Activated naive CD4-positive, alpha-beta T cell treated with anti-CD3 and anti-CD28 coated beads, Interleukin-2, amount 50 U/mL, for 72 hours (primary cell): ENCODE data around the gene SLC39A11. TPM values are rescaled to one million over a fixed set of nuclear protein-coding genes. Genes with fewer than 3 reads are reported as not detected.
A peak's percentile ranks its signal among the peaks of the same experiment; 100 is the strongest.
"Not testable (repeated sequence)": the region's sequence is repeated elsewhere in the genome, so short reads cannot be mapped to it uniquely, and the experiment has no call there.

Source experiments
- ATAC-seq, 2 donors: fragments of 150-1000 bp; cut with Tn5 transposase; 2 replicates each; pipeline ENCODE4 v1.10.0; 2021; ENCODE audit warnings: mild to moderate bottlenecking in 2 of 2, moderate library complexity in 2 of 2
- DNase-seq, 2 donors: peaks; one replicate each; pipeline ENCODE4 v3.0.0; 2021 to 2022; ENCODE audit warnings: low spot score in 2 of 2
- H3K27ac Mint-ChIP-seq, 2 donors: one replicate each; pipeline ENCODE4 v1.8.0; 2022; ENCODE audit warnings: mild to moderate bottlenecking in 2 of 2, mixed read lengths in 2 of 2
- H3K36me3 Mint-ChIP-seq, 2 donors: one replicate each; pipeline ENCODE4 v1.8.0; 2022; ENCODE audit warnings: mixed read lengths in 2 of 2
- H3K9me3 Mint-ChIP-seq, 2 donors: one replicate each; pipeline ENCODE4 v1.8.0; 2022; ENCODE audit warnings: mixed read lengths in 2 of 2
- total RNA-seq, 2 donors: library from RNA; stranded (reverse); gene quantifications; one replicate each; pipeline ENCODE4 v1.2.3, GENCODE V29; 2022

Gene SLC39A11
- total RNA-seq, 2 donors from 2014 or later, result 14.8 to 17.7 TPM

GRCh38 chr17:72826059-72826458, 266.4 kb downstream of the SLC39A11 start:
- not testable (repeated sequence) for H3K27ac Mint-ChIP-seq, ATAC-seq, DNase-seq
- peaks cover 12 to 35% of the 10 kb centered on the region in 2 donors for H3K9me3 Mint-ChIP-seq
- peaks cover 51 to 59% of the 10 kb centered on the region in 2 donors for H3K36me3 Mint-ChIP-seq

GRCh38 chr17:72825218-72825617, 267.3 kb downstream of the SLC39A11 start:
- DNase-seq, result no peak
- Mint-ChIP-seq H3K27ac (no peak overlapping the region), H3K9me3 (peaks cover 12 to 35% of the 10 kb centered on the region in 2 donors), H3K36me3 (peaks cover 51 to 59% of the 10 kb centered on the region in 2 donors)
- no peak for ATAC-seq

GRCh38 chr17:72824267-72824666, 268.2 kb downstream of the SLC39A11 start:
- not testable (repeated sequence) for H3K27ac Mint-ChIP-seq, DNase-seq, ATAC-seq
- H3K36me3 Mint-ChIP-seq, result peaks cover 51 to 58% of the 10 kb centered on the region in 2 donors
- peaks cover 12 to 35% of the 10 kb centered on the region in 2 donors for H3K9me3 Mint-ChIP-seq

GRCh38 chr17:72822358-72823023, 270.0 kb downstream of the SLC39A11 start:
- no peak overlapping the region for H3K27ac Mint-ChIP-seq
- H3K9me3 Mint-ChIP-seq, result peaks cover 10 to 33% of the 10 kb centered on the region in 2 donors
- DNase-seq, result no peak
- ATAC-seq, result peak; percentile 47 to 62
- peaks cover 44 to 49% of the 10 kb centered on the region in 2 donors for H3K36me3 Mint-ChIP-seq

GRCh38 chr17:72816406-72816805, 276.1 kb downstream of the SLC39A11 start:
- no peak for ATAC-seq
- Mint-ChIP-seq H3K27ac (no peak overlapping the region), H3K9me3 (peaks cover 9 to 19% of the 10 kb centered on the region in 2 donors), H3K36me3 (peaks cover 33 to 53% of the 10 kb centered on the region in 2 donors)
- no peak for DNase-seq

- ATAC-seq (no peak), DNase-seq (no peak)
- H3K27ac Mint-ChIP-seq, result no peak overlapping the region
- H3K9me3 Mint-ChIP-seq, result peaks cover 16 to 23% of the 10 kb centered on the region in 2 donors
- H3K36me3 Mint-ChIP-seq, result peaks cover 44 to 57% of the 10 kb centered on the region in 2 donors
Observed at GRCh38 chr17:72813481-72813880, 279.0 kb downstream of the SLC39A11 start.

- peaks cover 16 to 23% of the 10 kb centered on the region in 2 donors for H3K9me3 Mint-ChIP-seq
- no peak overlapping the region for H3K27ac Mint-ChIP-seq
- H3K36me3 Mint-ChIP-seq, result peaks cover 44 to 57% of the 10 kb centered on the region in 2 donors
- ATAC-seq (no peak), DNase-seq (no peak)
Observed at GRCh38 chr17:72812823-72813222, 279.7 kb downstream of the SLC39A11 start.

GRCh38 chr17:72811976-72812687, 280.4 kb downstream of the SLC39A11 start:
- H3K9me3 Mint-ChIP-seq, result peaks cover 16 to 24% of the 10 kb centered on the region in 2 donors
- H3K36me3 Mint-ChIP-seq, result peaks cover 42 to 60% of the 10 kb centered on the region in 2 donors
- DNase-seq (no peak), ATAC-seq (no peak)
- no peak overlapping the region for H3K27ac Mint-ChIP-seq

GRCh38 chr17:72810991-72811508, 281.4 kb downstream of the SLC39A11 start:
- H3K27ac Mint-ChIP-seq, result no peak overlapping the region
- peaks cover 38 to 56% of the 10 kb centered on the region in 2 donors for H3K36me3 Mint-ChIP-seq
- peaks cover 16 to 26% of the 10 kb centered on the region in 2 donors for H3K9me3 Mint-ChIP-seq
- ATAC-seq (no peak), DNase-seq (no peak)

GRCh38 chr17:72806011-72806410, 286.5 kb downstream of the SLC39A11 start:
- DNase-seq (no peak), ATAC-seq (no peak)
- H3K9me3 Mint-ChIP-seq, result peaks cover 7 to 9% of the 10 kb centered on the region in 2 donors
- no peak overlapping the region for H3K27ac Mint-ChIP-seq
- peaks cover 23 to 30% of the 10 kb centered on the region in 2 donors for H3K36me3 Mint-ChIP-seq

- ATAC-seq, result no peak
- no peak for DNase-seq
- peaks cover 30 to 38% of the 10 kb centered on the region in 2 donors for H3K36me3 Mint-ChIP-seq
- H3K27ac Mint-ChIP-seq, result no peak overlapping the region
- peaks cover 13 to 15% of the 10 kb centered on the region in 2 donors for H3K9me3 Mint-ChIP-seq
Observed at GRCh38 chr17:72804949-72805707, 287.4 kb downstream of the SLC39A11 start.

- no peak for ATAC-seq
- no peak for DNase-seq
- H3K36me3 Mint-ChIP-seq, result peaks cover 34 to 43% of the 10 kb centered on the region in 2 donors
- no peak overlapping the region for H3K27ac Mint-ChIP-seq
- H3K9me3 Mint-ChIP-seq, result peaks cover 19 to 23% of the 10 kb centered on the region in 2 donors
Observed at GRCh38 chr17:72802726-72803125, 289.8 kb downstream of the SLC39A11 start.

GRCh38 chr17:72797142-72797541, 295.3 kb downstream of the SLC39A11 start:
- peaks cover 69 to 78% of the 10 kb centered on the region in 2 donors for H3K36me3 Mint-ChIP-seq
- H3K9me3 Mint-ChIP-seq, result peaks cover 54 to 61% of the 10 kb centered on the region in 2 donors
- peak overlapping the region in 1 of 2 donors; percentile 37 for H3K27ac Mint-ChIP-seq
- DNase-seq (no peak), ATAC-seq (no peak)

GRCh38 chr17:72795941-72796340, 296.5 kb downstream of the SLC39A11 start:
- Mint-ChIP-seq H3K27ac (no peak overlapping the region), H3K36me3 (peaks cover 74 to 86% of the 10 kb centered on the region in 2 donors), H3K9me3 (peaks cover 60 to 64% of the 10 kb centered on the region in 2 donors)
- ATAC-seq, result no peak
- DNase-seq, result no peak

- Mint-ChIP-seq H3K9me3 (peaks cover 49 to 52% of the 10 kb centered on the region in 2 donors), H3K36me3 (peaks cover 62 to 76% of the 10 kb centered on the region in 2 donors), H3K27ac (no peak overlapping the region)
- ATAC-seq (no peak), DNase-seq (no peak)
Observed at GRCh38 chr17:72794152-72794551, 298.3 kb downstream of the SLC39A11 start.

- Mint-ChIP-seq H3K36me3 (peaks cover 53 to 68% of the 10 kb centered on the region in 2 donors), H3K9me3 (peaks cover 43 to 47% of the 10 kb centered on the region in 2 donors), H3K27ac (no peak overlapping the region)
- DNase-seq, result no peak
- no peak for ATAC-seq
Observed at GRCh38 chr17:72792771-72793170, 299.7 kb downstream of the SLC39A11 start.
